Measurements from ENCODE around the gene SIRT7. TPM values are rescaled to one million over a fixed set of nuclear protein-coding genes. Genes with fewer than 3 reads are reported as not detected.

The SIRT7 gene
- total and polyA plus RNA-seq, 2 donors (not counting 3 experiments of a cell fraction or from before 2014, with no cell fraction given), result 11.6 to 28.8 TPM

GRCh38 chr17:81955756-81956544, 38.0 kb upstream of the SIRT7 start:
- DNase-seq (ENCODE audit: low read depth, low spot score) (no peak), FAIRE-seq (no peak)
- BruUV-seq (replicated peaks), result no TSS peak
- ChIA-PET POLR2A (no interaction called here), CTCF (interaction anchor here (1.4 to 2.3 kb wide), 3 partner anchors 23 to 134 kb away, joined by 3 to 8 read pairs (median 4); no protein-coding TSS in a partner anchor)
- H3K36me3 ChIP-seq (ENCODE audit: control insufficient read depth in 2 of 2, extremely low read depth in 1 of 2, insufficient read depth in 2 of 2, low read length in 2 of 2), result no peaks in the 10 kb centered on the region
- no peak overlapping the region for H3K4me3 ChIP-seq (replicated peaks in 1 of 3; ENCODE audit: insufficient read depth in 1 of 3, low read depth in 1 of 3, low read length in 3 of 3)
- no peaks in the 10 kb centered on the region for H3K9me3 ChIP-seq (replicated peaks; ENCODE audit: control insufficient read depth, insufficient read depth, low read length)
- no peak overlapping the region for H3K27ac ChIP-seq (ENCODE audit: insufficient read depth, low read depth, low read length)
- H3K4me2 ChIP-seq (ENCODE audit: insufficient read depth, low read length), result no peak overlapping the region
- H3K9ac ChIP-seq (replicated peaks; ENCODE audit: extremely low read depth, insufficient read depth, low read length), result no peak overlapping the region
- H3K27me3 ChIP-seq (ENCODE audit: control insufficient read depth in 2 of 2, insufficient read depth in 2 of 2, low read length in 2 of 2), result peaks cover 10 to 22% of the 10 kb centered on the region in 2 experiments
- no peaks in the 10 kb centered on the region for H3K79me2 ChIP-seq (ENCODE audit: control insufficient read depth, insufficient read depth, low read length)
- H2AFZ ChIP-seq (ENCODE audit: low read depth, low read length), result no peak overlapping the region
- no peaks in the 10 kb centered on the region for H3K9me1 ChIP-seq (replicated peaks; ENCODE audit: control insufficient read depth, extremely low read depth, insufficient read depth, low read length)
- dilution Hi-C loops (cut with MboI; ENCODE audit: extremely low pct_ligation_motif_present, low sequenced_read_pairs), result no loop called here
- intact Hi-C loops (cut with micrococcal nuclease), result no loop called here
- H4K20me1 ChIP-seq (replicated peaks; ENCODE audit: control insufficient read depth, extremely low read depth, insufficient read depth, low read length), result no peaks in the 10 kb centered on the region
- H3K4me1 ChIP-seq (ENCODE audit: control insufficient read depth, extremely low read depth, insufficient read depth, low read length), result no peaks in the 10 kb centered on the region
- TF ChIP-seq GATA2 (IDR thresholded peaks at IDR 0.05; ENCODE audit: insufficient read depth, insufficient read length, low read depth, low read length) (no peak), POLR2A (IDR thresholded peaks at IDR 0.05; ENCODE audit: low read depth, low read length) (no peak), MYC (IDR thresholded peaks at IDR 0.05; ENCODE audit: low read depth, low read length) (no peak), CTCF (IDR thresholded peaks at IDR 0.05; ENCODE audit: extremely low read depth in 1 of 2, insufficient read depth in 1 of 2, low read depth in 1 of 2, low read length in 2 of 2) (no peak), MAX (IDR thresholded peaks at IDR 0.05; ENCODE audit: insufficient read depth, insufficient read length) (no peak), POLR2AphosphoS5 (IDR thresholded peaks at IDR 0.05; ENCODE audit: insufficient read depth, low read depth, low read length) (no peak), FOS (IDR thresholded peaks at IDR 0.05; ENCODE audit: borderline replicate concordance, insufficient read depth, low read length) (no peak), JUN (IDR thresholded peaks at IDR 0.05; ENCODE audit: borderline replicate concordance, insufficient read depth, insufficient read length, low read depth) (no peak), EZH2 (IDR thresholded peaks at IDR 0.05; ENCODE audit: borderline replicate concordance, low read depth, low read length, severe bottlenecking) (no peak)
